H1 (cell line): ENCODE results near the gene PEX12. TPM values are rescaled to one million over a fixed set of nuclear protein-coding genes. Genes with fewer than 3 reads are reported as not detected.

Source experiments
- CTCF ChIA-PET: fragments of 300-600 bp; sonication (Branson Sonifier 250); formaldehyde crosslinking; loops from one replicate; lab custom pipeline; 2021; ENCODE audit not compliant: partially characterized antibody; lab: Charles Lee
- POLR2A ChIA-PET: fragments of 300-600 bp; sonication (Branson Sonifier 250); formaldehyde crosslinking; loops from one replicate; lab custom pipeline; 2021; ENCODE audit warnings: inconsistent platforms; ENCODE audit not compliant: partially characterized antibody; lab: Charles Lee
- DNase-seq, 2 experiments: peaks; one replicate each; pipeline versions ENCODE4 v3.0.0 to v3.0.0-alpha.2; 2010 to 2022; ENCODE audit warnings: low spot score in 2 of 2, low read depth in 1 of 2, mixed read lengths in 1 of 2
- FAIRE-seq: peaks from 2 replicates; lab custom pipeline; 2011; peaks lifted over from hg19 to GRCh38; lab: Jason Lieb, UNC
- H2AFZ ChIP-seq: 2 replicates; pipeline ENCODE4 v1.8.1; 2012; ENCODE audit warnings: low read length, inconsistent platforms
- H2AK5ac ChIP-seq: 2 replicates; pipeline ENCODE4 v1.6.1; 2013; ENCODE audit warnings: low read depth, low read length
- H2BK120ac ChIP-seq: replicated peaks from 2 replicates; pipeline ENCODE3; 2013; ENCODE audit warnings: low read depth, low read length, inconsistent platforms
- H2BK12ac ChIP-seq: 2 replicates; pipeline ENCODE4 v1.6.1; 2013; ENCODE audit warnings: low read depth, low read length
- H2BK15ac ChIP-seq: 2 replicates; pipeline ENCODE4 v1.6.1; 2013; ENCODE audit warnings: low read length
- H2BK20ac ChIP-seq: 2 replicates; pipeline ENCODE4 v1.6.1; 2013; ENCODE audit warnings: low read length
- H2BK5ac ChIP-seq: 2 replicates; pipeline ENCODE4 v1.6.1; 2013; ENCODE audit warnings: low read depth, low read length
- H3K14ac ChIP-seq: 2 replicates; pipeline ENCODE4 v1.6.1; 2013; ENCODE audit warnings: inconsistent platforms; ENCODE audit not compliant: insufficient read length
- H3K18ac ChIP-seq: 2 replicates; pipeline ENCODE4 v1.6.1; 2013; ENCODE audit warnings: low read length; ENCODE audit errors: extremely low read depth
- H3K23ac ChIP-seq: 2 replicates; pipeline ENCODE4 v1.6.1; 2013; ENCODE audit warnings: inconsistent platforms; ENCODE audit not compliant: insufficient read length
- H3K23me2 ChIP-seq: 2 replicates; pipeline ENCODE4 v1.6.1; 2013; ENCODE audit warnings: low read depth, low read length
- H3K27ac ChIP-seq: 2 replicates; pipeline ENCODE4 v1.6.1; 2011; ENCODE audit warnings: low read depth, low read length, inconsistent platforms
- H3K27me3 ChIP-seq, 4 experiments: replicated peaks in 1 of 4; 1 replicate in 1 of 4; 2 replicates in 3 of 4; pipeline versions ENCODE4 v1.6.1 to v1.8.1; 2011 to 2013; ENCODE audit warnings: low read length in 3 of 4, mild to moderate bottlenecking in 3 of 4, inconsistent platforms in 2 of 4, mixed read lengths in 2 of 4, moderate library complexity in 1 of 4; ENCODE audit not compliant: control insufficient read depth in 3 of 4, insufficient read depth in 3 of 4; ENCODE audit errors: extremely low read depth in 1 of 4
- H3K36me3 ChIP-seq, 4 experiments: 2 replicates each; pipeline versions ENCODE4 v1.6.1 to v1.8.1; 2011 to 2013; ENCODE audit warnings: mild to moderate bottlenecking in 4 of 4, low read length in 3 of 4, moderate library complexity in 2 of 4, control low read depth in 1 of 4, inconsistent platforms in 1 of 4; ENCODE audit not compliant: insufficient read depth in 4 of 4, control insufficient read depth in 2 of 4
- H3K4ac ChIP-seq: replicated peaks from 2 replicates; pipeline ENCODE3; 2013; ENCODE audit warnings: low read length, low read depth, mixed read lengths, inconsistent platforms; ENCODE audit not compliant: insufficient read length
- H3K4me1 ChIP-seq, 4 experiments: replicated peaks in 1 of 4; 1 replicate in 1 of 4; 2 replicates in 3 of 4; pipeline versions ENCODE4 v1.6.1 to v1.8.1; 2011 to 2013; ENCODE audit warnings: low read length in 3 of 4, inconsistent platforms in 2 of 4, mixed read lengths in 1 of 4; ENCODE audit not compliant: insufficient read depth in 4 of 4, control insufficient read depth in 3 of 4
- H3K4me2 ChIP-seq, 2 experiments: 2 replicates each; pipeline versions ENCODE4 v1.6.1 to v1.8.1; 2011 to 2013; ENCODE audit warnings: low read depth in 2 of 2, low read length in 2 of 2, control low read depth in 1 of 2, inconsistent platforms in 1 of 2, mild to moderate bottlenecking in 1 of 2; ENCODE audit not compliant: insufficient read depth in 1 of 2
- H3K4me3 ChIP-seq, 4 experiments: fragments of 200-600, 300-600 bp in 1 of 4; sonication (generic), shearing (Covaris generic), sonication (Bioruptor Twin) in 1 of 4; 2 replicates each; pipeline versions ENCODE4 v1.5.1 to v1.8.1; 2011 to 2016; ENCODE audit warnings: low read length in 4 of 4, low read depth in 3 of 4, control low read depth in 2 of 4, inconsistent platforms in 2 of 4, mild to moderate bottlenecking in 2 of 4, mixed read lengths in 1 of 4, moderate library complexity in 1 of 4; ENCODE audit not compliant: insufficient read depth in 2 of 4; ENCODE audit errors: extremely low read depth in 1 of 4
- H3K56ac ChIP-seq: replicated peaks from 2 replicates; pipeline ENCODE3; 2013; ENCODE audit warnings: low read depth, mild to moderate bottlenecking, mixed read lengths, low read length, inconsistent platforms; ENCODE audit not compliant: insufficient read length
- H3K79me1 ChIP-seq: 2 replicates; pipeline ENCODE4 v1.6.1; 2013; ENCODE audit warnings: low read depth, low read length, control low read depth
- H3K79me2 ChIP-seq, 2 experiments: 2 replicates each; pipeline versions ENCODE4 v1.6.1 to v1.8.1; 2012 to 2013; ENCODE audit warnings: low read length in 2 of 2, mild to moderate bottlenecking in 2 of 2, inconsistent platforms in 1 of 2; ENCODE audit not compliant: insufficient read depth in 2 of 2, control insufficient read depth in 1 of 2
- H3K9ac ChIP-seq, 4 experiments: replicated peaks in 1 of 4; 1 replicate in 1 of 4; 2 replicates in 3 of 4; pipeline versions ENCODE4 v1.6.1 to v1.8.1; 2011 to 2013; ENCODE audit warnings: low read depth in 3 of 4, low read length in 3 of 4, control low read depth in 2 of 4, mild to moderate bottlenecking in 2 of 4, moderate library complexity in 2 of 4, inconsistent platforms in 1 of 4; ENCODE audit errors: extremely low read depth in 1 of 4
- H3K9me3 ChIP-seq, 2 experiments: 2 replicates each; pipeline versions ENCODE4 v1.6.1 to v1.8.1; 2012 to 2013; ENCODE audit warnings: mild to moderate bottlenecking in 2 of 2, moderate library complexity in 2 of 2, control low read depth in 1 of 2, inconsistent platforms in 1 of 2, low read depth in 1 of 2, low read length in 1 of 2, mixed read lengths in 1 of 2; ENCODE audit not compliant: insufficient read depth in 2 of 2
- H4K20me1 ChIP-seq, 2 experiments: replicated peaks in 1 of 2; 2 replicates each; pipeline versions ENCODE3 to v1.8.1; 2011 to 2013; ENCODE audit warnings: inconsistent platforms in 2 of 2, low read length in 2 of 2, mild to moderate bottlenecking in 1 of 2; ENCODE audit not compliant: insufficient read depth in 2 of 2, control insufficient read depth in 1 of 2
- H4K5ac ChIP-seq: 2 replicates; pipeline ENCODE4 v1.6.1; 2013; ENCODE audit warnings: low read length, low read depth, mixed read lengths, inconsistent platforms; ENCODE audit not compliant: insufficient read length
- H4K8ac ChIP-seq: 2 replicates; pipeline ENCODE4 v1.8.0; 2013; ENCODE audit warnings: mild to moderate bottlenecking, moderate library complexity, low read length, inconsistent platforms; ENCODE audit not compliant: insufficient read depth; ENCODE audit errors: extremely low read depth
- H4K91ac ChIP-seq: replicated peaks from 2 replicates; pipeline ENCODE3; 2013; ENCODE audit warnings: low read length, mixed read lengths, inconsistent platforms; ENCODE audit not compliant: insufficient read length
- BCL11A ChIP-seq, 2 experiments: IDR thresholded peaks; one replicate each; pipeline ENCODE4 v1.6.1; 2011; ENCODE audit warnings: low read depth in 2 of 2, low read length in 2 of 2, mild to moderate bottlenecking in 2 of 2
- CHD1 ChIP-seq: IDR thresholded peaks from 2 replicates; pipeline ENCODE4 v1.6.1; 2012; ENCODE audit warnings: low read depth, low read length, improper control_type of control experiment
- FOSL1 ChIP-seq: IDR thresholded peaks from 2 replicates; pipeline ENCODE4 v1.6.1; 2011; ENCODE audit warnings: mild to moderate bottlenecking, low read depth, low read length, moderate library complexity; ENCODE audit not compliant: insufficient read depth
- GABPA ChIP-seq: IDR thresholded peaks from 2 replicates; pipeline ENCODE4 v1.6.1; 2011; ENCODE audit warnings: mild to moderate bottlenecking, low read length, moderate library complexity, borderline replicate concordance; ENCODE audit not compliant: insufficient read depth
- KDM4A ChIP-seq: IDR thresholded peaks from one replicate; pipeline ENCODE4 v1.7.1; 2012; ENCODE audit warnings: low read depth, mild to moderate bottlenecking, moderate library complexity, low read length, inconsistent platforms; ENCODE audit not compliant: severe bottlenecking
- RBBP5 ChIP-seq: IDR thresholded peaks from 2 replicates; pipeline ENCODE4 v1.7.1; 2012; ENCODE audit warnings: low read depth, mild to moderate bottlenecking, inconsistent platforms, low read length, moderate library complexity, borderline replicate concordance
- RNF2 ChIP-seq: fragments of 200-900, 300-1000 bp; sonication (generic); IDR thresholded peaks from 2 replicates; pipeline ENCODE4 v1.7.1; 2016; ENCODE audit warnings: borderline replicate concordance, low read depth, mild to moderate bottlenecking, antibody characterized with exemption, low read length; ENCODE audit not compliant: poor library complexity, severe bottlenecking; ENCODE audit errors: missing control alignments
- SUZ12 ChIP-seq: fragments of 200-600 bp; sonication (generic); IDR thresholded peaks from 2 replicates; pipeline ENCODE4 v1.6.1; 2012; ENCODE audit warnings: mild to moderate bottlenecking, inconsistent platforms, low read length, moderate library complexity, mixed read lengths
- ZNF274 ChIP-seq: IDR thresholded peaks from 2 replicates; pipeline ENCODE4 v1.7.0; 2012; ENCODE audit warnings: low read length, borderline replicate concordance; ENCODE audit errors: extremely low read depth
- polyA plus RNA-seq, 7 experiments: library from polyadenylated mRNA; depleted of rRNA in 3 of 7; stranded (reverse) in 5 of 7; unstranded in 2 of 7; fragments of >200 nt in 5 of 7; fragments of 200-250 nt in 2 of 7; gene quantifications; 1 replicate in 5 of 7; 2 replicates in 1 of 7; 4 replicates in 1 of 7; pipeline versions ENCODE4 v1.2.1 to v1.2.3, GENCODE V29; 2011 to 2013; ENCODE audit warnings: missing spikeins in 2 of 7, mixed read lengths in 2 of 7
- total RNA-seq: library from RNA; stranded (reverse); fragmentation: NEBNext Ultra II Directional; extraction: Animal tissue kit (Norgen Biotek cat#: 25700); gene quantifications from 2 replicates; pipeline ENCODE4 v1.2.1, GENCODE V29; 2021

The PEX12 gene
- total and polyA plus RNA-seq, 2 of the 8 experiments (the other 6 are each of a cell fraction or from before 2014, with no cell fraction given): 3.0 to 5.9 TPM

- Histone ChIP-seq H3K23me2 (no peaks in the 10 kb centered on the region), H4K5ac (no peak overlapping the region), H2BK120ac (no peak overlapping the region), H3K9ac (no peak overlapping the region), H3K27me3 (no peaks in the 10 kb centered on the region), H3K4me2 (no peak overlapping the region)
- CTCF ChIA-PET: interaction anchor here (1.0 to 3.0 kb wide), 5 partner anchors 9 to 372 kb away, joined by 3 to 12 read pairs (median 5); no protein-coding TSS in a partner anchor
- TF ChIP-seq CHD1 (no peak), SUZ12 (no peak), KDM4A (no peak), BCL11A (IDR thresholded peaks at IDR 0.05; ENCODE audit: low read depth in 2 of 2, low read length in 2 of 2) (no peak), FOSL1 (no peak), RBBP5 (no peak), ZNF274 (no peak), GABPA (no peak), RNF2 (no peak)
- TF ChIP-seq, all 59 proteins: peak for 0
- Histone ChIP-seq H3K4ac (no peak overlapping the region), H3K9me3 (no peaks in the 10 kb centered on the region), H3K18ac (no peak overlapping the region), H3K27ac (no peak overlapping the region), H3K14ac (no peak overlapping the region), H3K79me2 (no peaks in the 10 kb centered on the region), H2AK5ac (no peak overlapping the region), H3K4me1 (no peaks in the 10 kb centered on the region), H2BK5ac (no peak overlapping the region), H4K91ac (no peak overlapping the region), H2BK12ac (no peak overlapping the region), H4K20me1 (no peaks in the 10 kb centered on the region), H2BK20ac (no peak overlapping the region), H3K79me1 (no peaks in the 10 kb centered on the region), H3K56ac (no peak overlapping the region), H4K8ac (no peak overlapping the region), H2AFZ (no peak overlapping the region), H2BK15ac (no peak overlapping the region), H3K23ac (no peak overlapping the region), H3K4me3 (no peak overlapping the region), H3K36me3 (no peaks in the 10 kb centered on the region)
- DNase-seq: no peak
- FAIRE-seq: no peak
- POLR2A ChIA-PET: interaction anchor here (1.0 to 1.2 kb wide), 2 partner anchors 9 to 25 kb away, joined by 3 read pairs; no protein-coding TSS in a partner anchor
Measured at GRCh38 chr17:35542990-35543389, 35.4 kb downstream of the PEX12 start.
